ENCODE data around the gene DIAPH3. TPM values are rescaled to one million over a fixed set of nuclear protein-coding genes. Genes with fewer than 3 reads are reported as not detected.

Gene DIAPH3
- total RNA-seq, 1 donor from 2014 or later, result 24.1 TPM

GRCh38 chr13:60020288-60020687 is 143.4 kb downstream of the DIAPH3 start:
- TF ChIP-seq CTCF (IDR thresholded peaks at IDR 0.05), result no peak
- no peak overlapping the region for H3K27ac Mint-ChIP-seq (ENCODE audit: unreplicated experiment)
- peaks cover 17% of the 10 kb centered on the region for H3K4me1 Mint-ChIP-seq (ENCODE audit: low read depth)
- H3K9me3 Mint-ChIP-seq (ENCODE audit: low read depth), result peaks cover 9% of the 10 kb centered on the region
- no peak for DNase-seq (ENCODE audit: low spot score)
- no peaks in the 10 kb centered on the region for H3K27me3 Mint-ChIP-seq (ENCODE audit: low read depth)
- H3K36me3 Mint-ChIP-seq (ENCODE audit: low read depth), result peaks cover 6% of the 10 kb centered on the region
- H3K4me3 Mint-ChIP-seq (ENCODE audit: unreplicated experiment), result no peak overlapping the region

- no peak for DNase-seq (ENCODE audit: low spot score)
- TF ChIP-seq CTCF (IDR thresholded peaks at IDR 0.05), result no peak
- no peak overlapping the region for H3K27ac Mint-ChIP-seq (ENCODE audit: unreplicated experiment)
- H3K36me3 Mint-ChIP-seq (ENCODE audit: low read depth), result peaks cover 6% of the 10 kb centered on the region
- H3K4me1 Mint-ChIP-seq (ENCODE audit: low read depth), result peaks cover 19% of the 10 kb centered on the region
- H3K27me3 Mint-ChIP-seq (ENCODE audit: low read depth), result no peaks in the 10 kb centered on the region
- peaks cover 7% of the 10 kb centered on the region for H3K9me3 Mint-ChIP-seq (ENCODE audit: low read depth)
- H3K4me3 Mint-ChIP-seq (ENCODE audit: unreplicated experiment), result no peak overlapping the region
Observed at GRCh38 chr13:60019119-60019993, 144.4 kb downstream of the DIAPH3 start.

- no peak for DNase-seq (ENCODE audit: low spot score)
- no peak overlapping the region for H3K4me3 Mint-ChIP-seq (ENCODE audit: unreplicated experiment)
- TF ChIP-seq CTCF (IDR thresholded peaks at IDR 0.05), result no peak
- peaks cover 4% of the 10 kb centered on the region for H3K36me3 Mint-ChIP-seq (ENCODE audit: low read depth)
- no peak overlapping the region for H3K27ac Mint-ChIP-seq (ENCODE audit: unreplicated experiment)
- no peaks in the 10 kb centered on the region for H3K27me3 Mint-ChIP-seq (ENCODE audit: low read depth)
- peaks cover 3% of the 10 kb centered on the region for H3K9me3 Mint-ChIP-seq (ENCODE audit: low read depth)
- peaks cover 22% of the 10 kb centered on the region for H3K4me1 Mint-ChIP-seq (ENCODE audit: low read depth)
Observed at GRCh38 chr13:60018536-60018935, 145.2 kb downstream of the DIAPH3 start.

GRCh38 chr13:60016229-60016628 is 147.5 kb downstream of the DIAPH3 start:
- no peak for DNase-seq (ENCODE audit: low spot score)
- H3K36me3 Mint-ChIP-seq (ENCODE audit: low read depth), result peaks cover 4% of the 10 kb centered on the region
- no peaks in the 10 kb centered on the region for H3K27me3 Mint-ChIP-seq (ENCODE audit: low read depth)
- TF ChIP-seq CTCF (IDR thresholded peaks at IDR 0.05), result no peak
- H3K4me3 Mint-ChIP-seq (ENCODE audit: unreplicated experiment), result no peak overlapping the region
- peaks cover 3% of the 10 kb centered on the region for H3K9me3 Mint-ChIP-seq (ENCODE audit: low read depth)
- H3K4me1 Mint-ChIP-seq (ENCODE audit: low read depth), result peaks cover 22% of the 10 kb centered on the region
- no peak overlapping the region for H3K27ac Mint-ChIP-seq (ENCODE audit: unreplicated experiment)

GRCh38 chr13:60013166-60013565 is 150.6 kb downstream of the DIAPH3 start:
- Mint-ChIP-seq H3K27ac (ENCODE audit: unreplicated experiment) (no peak overlapping the region), H3K36me3 (ENCODE audit: low read depth) (no peaks in the 10 kb centered on the region), H3K9me3 (ENCODE audit: low read depth) (no peaks in the 10 kb centered on the region), H3K4me3 (ENCODE audit: unreplicated experiment) (no peak overlapping the region), H3K4me1 (ENCODE audit: low read depth) (peaks cover 16% of the 10 kb centered on the region), H3K27me3 (ENCODE audit: low read depth) (no peaks in the 10 kb centered on the region)
- no peak for DNase-seq (ENCODE audit: low spot score)
- TF ChIP-seq CTCF (IDR thresholded peaks at IDR 0.05), result no peak

All from chondrocyte (in vitro differentiated cells).